HepG2 (cell line): ENCODE results near the gene DNASE1L2. TPM values are rescaled to one million over a fixed set of nuclear protein-coding genes. Genes with fewer than 3 reads are reported as not detected.

Source experiments
- BRD4 ChIP-seq: sonication (generic); formaldehyde crosslinking; IDR thresholded peaks from 2 replicates; pipeline ENCODE4 v1.4.0; 2020; ENCODE audit warnings: missing genetic modification reagents
- CBX2 ChIP-seq, 2 experiments: fragments of 200-600 bp in 1 of 2; sonication (generic); formaldehyde crosslinking in 1 of 2; IDR thresholded peaks; 2 replicates each; pipeline versions ENCODE4 v1.7.0 to v1.8.1; 2018 to 2022; ENCODE audit warnings: low read depth in 2 of 2, low read length in 1 of 2, mild to moderate bottlenecking in 1 of 2, missing genetic modification reagents in 1 of 2
- CC2D1A ChIP-seq: sonication (generic); formaldehyde crosslinking; IDR thresholded peaks from 2 replicates; pipeline ENCODE4 v1.8.1; 2023; ENCODE audit warnings: mild to moderate bottlenecking, missing genetic modification reagents
- GATA4 ChIP-seq: sonication (generic); IDR thresholded peaks from 2 replicates; pipeline ENCODE4 v1.6.1; 2016; ENCODE audit warnings: antibody characterized with exemption, low read depth, borderline replicate concordance
- GLI4 ChIP-seq: sonication (generic); formaldehyde crosslinking; IDR thresholded peaks from 2 replicates; pipeline ENCODE4 v1.5.1; 2020; ENCODE audit warnings: missing genetic modification reagents, mild to moderate bottlenecking, moderate library complexity, borderline replicate concordance
- MEIS1 ChIP-seq: sonication (generic); formaldehyde crosslinking; IDR thresholded peaks from 2 replicates; pipeline ENCODE4 v1.9.0; 2021; ENCODE audit warnings: mild to moderate bottlenecking, missing genetic modification reagents, moderate library complexity, borderline replicate concordance
- PRDM10 ChIP-seq: sonication (generic); formaldehyde crosslinking; IDR thresholded peaks from 2 replicates; pipeline ENCODE4 v1.4.0; 2020; ENCODE audit warnings: low read depth, missing genetic modification reagents
- SIN3B ChIP-seq: fragments of 150-350 bp; IDR thresholded peaks from 2 replicates; pipeline ENCODE4 v1.6.1; 2014; ENCODE audit warnings: low read length
- YY1 ChIP-seq: IDR thresholded peaks from 2 replicates; pipeline ENCODE4 v1.6.1; 2011; ENCODE audit warnings: low read length, low read depth, moderate library complexity, mild to moderate bottlenecking; ENCODE audit not compliant: insufficient read depth, insufficient replicate concordance
- ZNF496 ChIP-seq: sonication (generic); formaldehyde crosslinking; IDR thresholded peaks from 2 replicates; pipeline ENCODE4 v1.8.1; 2023; ENCODE audit warnings: mild to moderate bottlenecking, moderate library complexity, missing genetic modification reagents; ENCODE audit not compliant: insufficient replicate concordance
- ZNF614 ChIP-seq: IDR thresholded peaks from 2 replicates; pipeline ENCODE4 v1.6.1; 2018; ENCODE audit warnings: missing biosample characterization, missing genetic modification reagents, inconsistent platforms, borderline replicate concordance
- ZSCAN29 ChIP-seq: sonication (generic); formaldehyde crosslinking; conservative IDR thresholded peaks from 2 replicates; pipeline ENCODE4 v1.4.0; 2020; ENCODE audit warnings: mild to moderate bottlenecking, missing genetic modification reagents
- polyA plus RNA-seq, 8 experiments: library from polyadenylated mRNA; depleted of rRNA in 3 of 8; stranded (reverse) in 7 of 8; unstranded in 1 of 8; fragments of >200 nt; fragmentation: Illumina TruSeq in 4 of 8; extraction: Trizol in 4 of 8; gene quantifications; 2 replicates each; pipeline versions ENCODE4 v1.2.1 to v1.2.3, GENCODE V29; 2011 to 2016; ENCODE audit warnings: low read depth in 4 of 8, missing spikeins in 1 of 8, mixed read lengths in 1 of 8; ENCODE audit not compliant: insufficient read depth in 1 of 8
- total RNA-seq, 5 experiments: library from RNA; depleted of rRNA; stranded (reverse); fragments of >200 nt; fragmentation: Illumina TruSeq; extraction: Trizol; gene quantifications; 2 replicates each; pipeline ENCODE4 v1.2.3, GENCODE V29; 2016; ENCODE audit warnings: low read depth in 1 of 5
- TF ChIP-seq, protein P1 (sequence below): sonication (generic); formaldehyde crosslinking; IDR thresholded peaks from 2 replicates; pipeline ENCODE4 v1.4.0; 2020; ENCODE audit warnings: missing genetic modification reagents, borderline replicate concordance
- TF ChIP-seq, protein P2 (sequence below): sonication (generic); formaldehyde crosslinking; IDR thresholded peaks from 2 replicates; pipeline ENCODE4 v1.4.0; 2020; ENCODE audit warnings: missing genetic modification reagents, borderline replicate concordance
- TF ChIP-seq, protein P3 (sequence below): sonication (generic); formaldehyde crosslinking; IDR thresholded peaks from 2 replicates; pipeline ENCODE4 v1.5.1; 2020; ENCODE audit warnings: mild to moderate bottlenecking, missing genetic modification reagents, borderline replicate concordance

DNASE1L2 gene
- total and polyA plus RNA-seq, 2 of the 13 experiments (the other 11 are each of a cell fraction or from before 2014, with no cell fraction given) = 0.44 to 0.50 TPM

- TF ChIP-seq ZNF614 (CRISPR knock-in tag) (no peak), CC2D1A (CRISPR knock-in tag) (no peak), CBX2 (IDR thresholded peaks at IDR 0.05; ENCODE audit: low read depth, low read length) (no peak), CBX2 (CRISPR knock-in tag; IDR thresholded peaks at IDR 0.05; ENCODE audit: low read depth) (no peak), BRD4 (CRISPR knock-in tag) (0 out of 2 replicates have a peak, but pooled peaks have one; percentile 47), ZNF496 (CRISPR knock-in tag) (no peak), MEIS1 (CRISPR knock-in tag) (no peak), SIN3B (no peak; the same call in 1 of the 2 replicates), ZSCAN29 (no peak), GLI4 (no peak), PRDM10 (no peak), YY1 (peak; percentile 62), GATA4 (no peak)
- TF ChIP-seq, protein P1, sequence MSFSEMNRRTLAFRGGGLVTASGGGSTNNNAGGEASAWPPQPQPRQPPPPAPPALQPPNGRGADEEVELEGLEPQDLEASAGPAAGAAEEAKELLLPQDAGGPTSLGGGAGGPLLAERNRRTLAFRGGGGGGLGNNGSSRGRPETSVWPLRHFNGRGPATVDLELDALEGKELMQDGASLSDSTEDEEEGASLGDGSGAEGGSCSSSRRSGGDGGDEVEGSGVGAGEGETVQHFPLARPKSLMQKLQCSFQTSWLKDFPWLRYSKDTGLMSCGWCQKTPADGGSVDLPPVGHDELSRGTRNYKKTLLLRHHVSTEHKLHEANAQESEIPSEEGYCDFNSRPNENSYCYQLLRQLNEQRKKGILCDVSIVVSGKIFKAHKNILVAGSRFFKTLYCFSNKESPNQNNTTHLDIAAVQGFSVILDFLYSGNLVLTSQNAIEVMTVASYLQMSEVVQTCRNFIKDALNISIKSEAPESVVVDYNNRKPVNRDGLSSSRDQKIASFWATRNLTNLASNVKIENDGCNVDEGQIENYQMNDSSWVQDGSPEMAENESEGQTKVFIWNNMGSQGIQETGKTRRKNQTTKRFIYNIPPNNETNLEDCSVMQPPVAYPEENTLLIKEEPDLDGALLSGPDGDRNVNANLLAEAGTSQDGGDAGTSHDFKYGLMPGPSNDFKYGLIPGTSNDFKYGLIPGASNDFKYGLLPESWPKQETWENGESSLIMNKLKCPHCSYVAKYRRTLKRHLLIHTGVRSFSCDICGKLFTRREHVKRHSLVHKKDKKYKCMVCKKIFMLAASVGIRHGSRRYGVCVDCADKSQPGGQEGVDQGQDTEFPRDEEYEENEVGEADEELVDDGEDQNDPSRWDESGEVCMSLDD = no peak
- TF ChIP-seq, protein P2, sequence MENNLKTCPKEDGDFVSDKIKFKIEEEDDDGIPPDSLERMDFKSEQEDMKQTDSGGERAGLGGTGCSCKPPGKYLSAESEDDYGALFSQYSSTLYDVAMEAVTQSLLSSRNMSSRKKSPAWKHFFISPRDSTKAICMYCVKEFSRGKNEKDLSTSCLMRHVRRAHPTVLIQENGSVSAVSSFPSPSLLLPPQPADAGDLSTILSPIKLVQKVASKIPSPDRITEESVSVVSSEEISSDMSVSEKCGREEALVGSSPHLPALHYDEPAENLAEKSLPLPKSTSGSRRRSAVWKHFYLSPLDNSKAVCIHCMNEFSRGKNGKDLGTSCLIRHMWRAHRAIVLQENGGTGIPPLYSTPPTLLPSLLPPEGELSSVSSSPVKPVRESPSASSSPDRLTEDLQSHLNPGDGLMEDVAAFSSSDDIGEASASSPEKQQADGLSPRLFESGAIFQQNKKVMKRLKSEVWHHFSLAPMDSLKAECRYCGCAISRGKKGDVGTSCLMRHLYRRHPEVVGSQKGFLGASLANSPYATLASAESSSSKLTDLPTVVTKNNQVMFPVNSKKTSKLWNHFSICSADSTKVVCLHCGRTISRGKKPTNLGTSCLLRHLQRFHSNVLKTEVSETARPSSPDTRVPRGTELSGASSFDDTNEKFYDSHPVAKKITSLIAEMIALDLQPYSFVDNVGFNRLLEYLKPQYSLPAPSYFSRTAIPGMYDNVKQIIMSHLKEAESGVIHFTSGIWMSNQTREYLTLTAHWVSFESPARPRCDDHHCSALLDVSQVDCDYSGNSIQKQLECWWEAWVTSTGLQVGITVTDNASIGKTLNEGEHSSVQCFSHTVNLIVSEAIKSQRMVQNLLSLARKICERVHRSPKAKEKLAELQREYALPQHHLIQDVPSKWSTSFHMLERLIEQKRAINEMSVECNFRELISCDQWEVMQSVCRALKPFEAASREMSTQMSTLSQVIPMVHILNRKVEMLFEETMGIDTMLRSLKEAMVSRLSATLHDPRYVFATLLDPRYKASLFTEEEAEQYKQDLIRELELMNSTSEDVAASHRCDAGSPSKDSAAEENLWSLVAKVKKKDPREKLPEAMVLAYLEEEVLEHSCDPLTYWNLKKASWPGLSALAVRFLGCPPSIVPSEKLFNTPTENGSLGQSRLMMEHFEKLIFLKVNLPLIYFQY = no peak
- TF ChIP-seq, protein P3, sequence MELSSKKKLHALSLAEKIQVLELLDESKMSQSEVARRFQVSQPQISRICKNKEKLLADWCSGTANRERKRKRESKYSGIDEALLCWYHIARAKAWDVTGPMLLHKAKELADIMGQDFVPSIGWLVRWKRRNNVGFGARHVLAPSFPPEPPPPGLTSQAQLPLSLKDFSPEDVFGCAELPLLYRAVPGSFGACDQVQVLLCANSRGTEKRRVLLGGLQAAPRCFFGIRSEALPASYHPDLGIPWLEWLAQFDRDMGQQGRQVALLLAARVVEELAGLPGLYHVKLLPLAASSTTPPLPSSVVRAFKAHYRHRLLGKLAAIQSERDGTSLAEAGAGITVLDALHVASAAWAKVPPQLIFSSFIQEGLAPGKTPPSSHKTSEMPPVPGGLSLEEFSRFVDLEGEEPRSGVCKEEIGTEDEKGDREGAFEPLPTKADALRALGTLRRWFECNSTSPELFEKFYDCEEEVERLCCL (CRISPR knock-in tag) = no peak
Observed at GRCh38 chr16:2213817-2214718, 22.2 kb upstream of the DNASE1L2 start (continued).
